ENCODE data around the gene LRRC59.

GRCh38 chr17:50423553-50424159 is 26.3 kb upstream of the LRRC59 start:
- TF ChIP-seq CTCF (optimal IDR thresholded peaks at IDR 0.05 in 1 of 3, IDR thresholded peaks at IDR 0.05 in 1 of 3, conservative IDR thresholded peaks at IDR 0.05 in 1 of 3; ENCODE audit: extremely low read depth in 1 of 3, insufficient read depth in 2 of 3, low read length in 3 of 3): no peak
- no peak for TF ChIP-seq EZH2 (IDR thresholded peaks at IDR 0.05; ENCODE audit: low read length)
